ENCODE measurements around the gene CPLX1. TPM values are rescaled to one million over a fixed set of nuclear protein-coding genes. Genes with fewer than 3 reads are reported as not detected.

The CPLX1 gene
- total RNA-seq, 2 experiments from 2014 or later: 0.21 to 0.25 TPM

DNA sequence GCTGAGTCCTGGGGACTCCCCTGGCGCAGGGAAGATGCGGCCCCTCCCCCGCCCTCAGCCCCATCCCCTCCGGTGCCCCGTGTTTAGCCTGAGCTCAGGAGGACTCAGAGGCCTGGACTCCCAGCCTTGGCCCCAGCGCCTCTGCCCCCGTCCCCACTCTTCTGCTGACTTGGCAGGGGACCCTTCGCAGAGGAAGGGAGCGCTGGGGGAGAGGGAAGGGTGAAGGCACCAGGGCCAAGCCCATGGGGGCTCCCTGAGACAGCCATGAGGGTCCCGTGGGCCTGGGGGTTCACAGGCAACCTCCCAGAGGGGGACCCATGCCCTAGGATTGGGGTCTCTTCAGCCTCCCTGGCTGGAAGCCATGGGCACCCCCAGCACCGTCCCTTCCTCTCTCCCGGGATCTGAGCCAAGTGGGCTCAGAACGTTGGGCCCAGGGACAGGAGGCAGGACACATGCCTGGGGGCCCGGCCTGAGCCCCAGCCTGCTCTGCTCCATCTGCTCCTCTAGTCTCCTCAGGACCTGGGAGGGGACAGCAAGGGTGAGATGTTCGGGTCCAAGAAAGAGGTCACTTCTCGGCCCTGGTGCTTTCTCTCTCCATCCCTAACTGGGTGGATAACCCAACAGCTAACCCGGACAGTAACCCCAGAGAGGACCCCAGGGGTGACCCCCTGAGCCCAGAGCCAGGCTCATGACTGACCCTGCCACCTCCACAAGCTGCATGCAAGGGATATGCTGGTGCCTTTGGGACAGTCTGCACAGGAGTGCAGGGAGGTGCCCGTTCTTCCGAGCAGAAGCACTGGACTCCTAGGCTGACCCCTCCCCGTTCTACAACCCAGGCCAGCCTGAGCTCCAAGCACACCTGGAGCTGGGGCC lies 1.5 kb upstream of the CPLX1 start:
- no peak for TF ChIP-seq CTCF (conservative IDR thresholded peaks at IDR 0.05; ENCODE audit: low read length)
- TF ChIP-seq EZH2phosphoT487 (IDR thresholded peaks at IDR 0.05; ENCODE audit: borderline replicate concordance, low read depth, low read length): no peak

DNA sequence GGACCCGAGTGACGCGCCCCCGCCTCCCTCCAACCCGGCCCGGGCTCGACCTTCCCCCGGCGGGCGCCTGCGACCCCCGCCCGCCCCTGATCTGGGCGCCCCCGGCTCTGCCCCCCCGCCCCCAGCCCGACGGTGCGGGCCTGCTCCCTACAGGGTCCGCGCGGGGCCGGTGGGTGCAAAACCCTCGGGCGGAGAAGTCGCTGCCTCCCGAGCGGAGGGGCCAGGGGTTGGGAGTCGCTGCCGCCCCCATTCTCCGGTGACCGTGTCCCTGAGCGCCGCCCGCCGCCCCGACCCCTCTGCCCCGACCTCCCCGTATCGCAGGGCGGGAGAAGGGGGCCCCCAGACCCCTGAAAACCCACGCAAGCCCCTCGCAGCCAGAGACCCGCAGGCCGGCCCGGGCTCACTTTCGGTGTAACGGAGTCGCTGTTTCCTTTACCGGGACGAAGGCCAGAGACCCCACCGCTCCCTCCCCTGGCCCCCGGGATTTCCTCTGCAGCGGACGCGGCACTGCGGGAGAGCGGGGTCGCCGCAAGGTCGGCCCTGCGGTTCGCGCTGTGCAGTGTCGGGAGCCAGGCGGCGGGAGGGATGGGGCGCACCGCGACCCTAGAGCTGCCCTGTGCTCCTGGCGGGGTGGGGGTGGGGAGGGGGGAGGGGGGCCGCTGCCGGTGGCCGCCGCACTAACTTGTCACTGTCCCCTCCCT lies 729 bp upstream of the CPLX1 start:
- Histone ChIP-seq H3K4me3 (ENCODE audit: low read depth, low read length, poor library complexity, severe bottlenecking) (no peak overlapping the region), H3K9me2 (ENCODE audit: insufficient read depth, low read length) (no peaks in the 10 kb centered on the region), H4K20me1 (ENCODE audit: insufficient read depth, low read length) (no peaks in the 10 kb centered on the region), H2AFZ (ENCODE audit: low read length) (no peak overlapping the region), H3K36me3 (ENCODE audit: insufficient read depth, low read length) (no peaks in the 10 kb centered on the region), H3K79me2 (ENCODE audit: insufficient read depth, low read depth, low read length) (no peaks in the 10 kb centered on the region), H3K9me3 (ENCODE audit: low read length) (no peaks in the 10 kb centered on the region), H3K4me1 (ENCODE audit: insufficient read depth, low read length, poor library complexity, severe bottlenecking) (no peaks in the 10 kb centered on the region), H3K27ac (ENCODE audit: low read depth, low read length, poor library complexity, severe bottlenecking) (no peak overlapping the region), H3K4me2 (ENCODE audit: low read length) (no peak overlapping the region)
- no peak for TF ChIP-seq EZH2phosphoT487 (IDR thresholded peaks at IDR 0.05; ENCODE audit: borderline replicate concordance, low read depth, low read length)
- TF ChIP-seq CTCF (conservative IDR thresholded peaks at IDR 0.05; ENCODE audit: low read length): no peak
- no TSS peak for BruUV-seq (replicated peaks)
- no peak for DNase-seq (ENCODE audit: low spot score)
- intact Hi-C loops (cut with micrococcal nuclease; ENCODE audit: unreplicated experiment): no loop called here
- POLR2A ChIA-PET: no interaction called here
- CTCF ChIA-PET (ENCODE audit: unreplicated experiment): no interaction called here

More for the DNA sequence above, 1.5 kb upstream of the CPLX1 start:
- H2AFZ ChIP-seq (ENCODE audit: low read length): no peak overlapping the region
- BruUV-seq (replicated peaks): no TSS peak
- H4K20me1 ChIP-seq (ENCODE audit: insufficient read depth, low read length): no peaks in the 10 kb centered on the region
- H3K79me2 ChIP-seq (ENCODE audit: insufficient read depth, low read depth, low read length): no peaks in the 10 kb centered on the region
- no peak overlapping the region for H3K27ac ChIP-seq (ENCODE audit: low read depth, low read length, poor library complexity, severe bottlenecking)
- H3K9me3 ChIP-seq (ENCODE audit: low read length): no peaks in the 10 kb centered on the region
- ChIA-PET POLR2A (no interaction called here), CTCF (ENCODE audit: unreplicated experiment) (no interaction called here)
- H3K4me2 ChIP-seq (ENCODE audit: low read length): no peak overlapping the region
- no peaks in the 10 kb centered on the region for H3K4me1 ChIP-seq (ENCODE audit: insufficient read depth, low read length, poor library complexity, severe bottlenecking)
- no peak overlapping the region for H3K4me3 ChIP-seq (ENCODE audit: low read depth, low read length, poor library complexity, severe bottlenecking)
- no peak for DNase-seq (ENCODE audit: low spot score)
- H3K36me3 ChIP-seq (ENCODE audit: insufficient read depth, low read length): no peaks in the 10 kb centered on the region
- intact Hi-C loops (cut with micrococcal nuclease; ENCODE audit: unreplicated experiment): no loop called here
- no peaks in the 10 kb centered on the region for H3K9me2 ChIP-seq (ENCODE audit: insufficient read depth, low read length)
